Putamen (tissue), 1 donor: ENCODE measurements around the gene SHC3.

Source experiments
- DNase-seq: peaks from one replicate; pipeline ENCODE4 v3.0.0-alpha.2; 2016; ENCODE audit warnings: low spot score

SHC3 gene

GRCh38 chr9:89053301-89053700 is 125.3 kb downstream of the SHC3 start:
- DNase-seq = no peak

DNA sequence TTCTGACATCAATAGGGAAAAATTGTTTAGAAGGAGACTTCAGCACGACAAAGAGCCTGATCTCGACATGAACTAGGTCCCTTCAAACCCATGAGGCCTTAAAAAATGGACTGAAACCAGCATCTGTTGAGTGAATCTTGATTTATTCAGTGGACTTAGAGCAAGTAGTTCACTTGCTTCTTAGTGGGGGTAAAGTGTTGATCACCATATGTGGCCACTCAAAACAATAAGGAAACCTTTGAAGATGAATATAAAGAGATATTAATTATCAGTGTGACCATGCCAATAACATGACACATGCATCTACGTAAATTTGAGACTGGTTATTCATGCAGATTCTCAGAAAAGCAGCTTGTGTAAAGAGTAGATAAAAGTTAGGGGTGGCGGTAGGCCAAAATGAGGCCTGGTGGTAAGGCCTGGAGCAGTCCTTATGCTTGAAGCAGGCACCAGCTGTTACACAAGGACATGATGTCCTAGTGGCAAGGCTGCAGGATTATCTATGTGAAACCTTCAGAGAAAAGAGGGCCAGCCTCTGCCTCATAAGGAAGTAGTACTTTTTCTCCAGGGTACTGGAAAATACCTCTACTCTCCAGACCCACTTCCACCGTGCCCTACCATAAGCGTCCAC is 126.0 kb downstream of the SHC3 start:
- DNase-seq = no peak

GRCh38 chr9:89051421-89052025 is 127.1 kb downstream of the SHC3 start:
- no peak for DNase-seq

- DNase-seq = no peak
Observed at GRCh38 chr9:89049646-89050045, 129.0 kb downstream of the SHC3 start.

- no peak for DNase-seq
Observed at GRCh38 chr9:89048616-89049015, 130.0 kb downstream of the SHC3 start.

- no peak for DNase-seq
Observed at GRCh38 chr9:89047667-89048066, 131.0 kb downstream of the SHC3 start.

- DNase-seq = no peak
Observed at GRCh38 chr9:89046832-89047231, 131.8 kb downstream of the SHC3 start.

- DNase-seq = no peak
Observed at GRCh38 chr9:89044881-89045280, 133.7 kb downstream of the SHC3 start.

GRCh38 chr9:89044104-89044503 is 134.5 kb downstream of the SHC3 start:
- DNase-seq = no peak

DNA sequence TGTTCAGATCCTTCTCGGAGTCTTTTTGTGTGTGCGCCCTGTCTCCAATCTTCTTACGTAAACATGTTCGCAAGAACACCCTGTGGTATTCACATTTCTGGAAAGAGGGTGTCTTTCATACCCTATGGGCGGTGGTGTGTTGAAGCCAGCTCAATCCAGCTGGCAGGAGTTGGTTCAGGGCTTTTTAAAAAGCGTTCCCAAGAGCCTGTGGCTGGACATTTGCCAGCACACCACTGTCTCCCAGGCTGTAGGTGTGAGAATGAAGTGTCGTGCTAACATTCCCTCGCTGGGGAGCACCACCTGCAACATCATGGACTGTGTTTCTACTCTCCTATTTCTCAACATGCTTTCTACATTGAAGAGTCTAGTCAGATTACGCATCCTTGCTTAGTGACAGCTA is 135.6 kb downstream of the SHC3 start:
- no peak for DNase-seq

GRCh38 chr9:89039664-89040063 is 139.0 kb downstream of the SHC3 start:
- DNase-seq = no peak

DNA sequence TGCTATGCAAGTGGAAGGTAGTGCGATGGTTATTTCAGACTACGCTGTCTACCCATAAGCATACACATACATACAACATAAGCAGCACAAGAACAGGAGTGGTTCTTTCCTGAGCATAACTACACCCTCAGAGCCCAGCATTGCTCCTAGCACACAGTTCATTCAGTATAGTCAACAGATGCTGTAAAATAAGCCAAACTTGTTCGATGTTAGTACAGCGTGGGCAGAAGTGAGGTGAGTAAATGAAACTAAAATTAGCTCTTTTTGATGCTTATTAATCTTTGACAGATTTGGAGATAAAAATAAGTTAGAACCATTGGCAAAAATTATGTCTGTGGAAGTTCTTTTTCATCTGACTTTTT is 139.5 kb downstream of the SHC3 start:
- no peak for DNase-seq

GRCh38 chr9:89038382-89039103 is 140.1 kb downstream of the SHC3 start:
- peak; percentile 87 for DNase-seq

- DNase-seq = no peak
Observed at GRCh38 chr9:89037891-89038290, 140.7 kb downstream of the SHC3 start.

DNA sequence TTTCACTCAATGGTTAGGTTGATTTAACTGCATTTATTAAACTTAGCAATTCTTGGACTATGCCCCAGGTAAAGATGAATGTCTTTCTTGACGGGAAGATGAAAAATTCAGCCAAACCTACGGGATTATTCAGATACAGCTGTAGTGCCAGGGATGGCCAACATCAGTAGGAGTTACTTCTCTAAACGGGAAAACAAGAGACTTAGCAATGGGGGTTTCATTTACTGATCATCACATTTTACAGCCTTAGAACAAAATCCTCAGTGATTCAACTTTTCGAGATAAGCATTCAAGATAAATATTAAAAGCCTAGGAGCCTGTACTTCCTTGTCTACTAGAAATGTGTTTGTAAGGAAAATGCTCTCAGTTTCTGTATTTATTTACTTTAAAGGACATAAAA is 141.3 kb downstream of the SHC3 start:
- DNase-seq = no peak

DNA sequence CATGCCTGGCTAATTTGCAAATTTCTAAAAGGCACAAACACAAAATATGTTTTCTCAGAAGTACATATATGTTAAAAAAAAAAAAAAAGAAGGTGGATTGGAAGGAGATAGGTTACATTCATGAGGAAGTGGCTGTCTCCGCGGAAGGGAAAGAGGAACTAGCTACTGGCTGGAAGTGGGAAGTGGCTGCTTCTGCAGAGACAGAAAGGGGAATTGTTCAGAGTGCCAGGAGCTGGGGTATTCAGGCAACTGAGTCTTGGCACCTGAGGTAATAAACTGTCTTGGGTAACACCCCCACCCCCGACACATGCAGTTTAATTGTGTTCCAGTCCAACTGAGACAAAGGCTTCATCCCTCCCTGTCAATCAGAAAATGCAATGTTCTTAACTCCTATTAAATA is 141.7 kb downstream of the SHC3 start:
- DNase-seq = peak; percentile 30

- DNase-seq = no peak
Observed at GRCh38 chr9:89036383-89036782, 142.2 kb downstream of the SHC3 start.

- no peak for DNase-seq
Observed at GRCh38 chr9:89032661-89033060, 146.0 kb downstream of the SHC3 start.

GRCh38 chr9:89032173-89032572 is 146.4 kb downstream of the SHC3 start:
- DNase-seq = no peak

- DNase-seq = no peak
Observed at GRCh38 chr9:89029788-89030187, 148.8 kb downstream of the SHC3 start.

DNA sequence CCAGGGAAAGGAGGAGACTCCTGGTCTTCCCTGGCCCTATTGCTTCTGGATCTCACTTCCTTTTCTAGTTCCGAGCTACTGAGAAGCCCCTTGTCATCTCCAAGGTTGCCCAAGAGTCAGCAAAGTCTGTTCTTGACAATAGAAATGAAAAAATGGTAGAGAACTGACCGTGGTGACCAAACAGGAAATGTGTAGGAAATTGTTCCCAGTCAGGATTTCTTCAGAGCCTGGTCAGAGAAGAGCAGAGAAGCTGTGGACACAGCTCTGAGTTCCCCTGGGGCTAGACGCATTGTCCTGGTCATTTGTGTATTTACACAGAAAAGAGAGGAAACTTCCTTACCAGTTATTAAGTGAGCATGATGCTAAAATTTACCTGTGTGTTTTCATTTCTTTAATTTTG is 151.7 kb downstream of the SHC3 start:
- DNase-seq = no peak

DNA sequence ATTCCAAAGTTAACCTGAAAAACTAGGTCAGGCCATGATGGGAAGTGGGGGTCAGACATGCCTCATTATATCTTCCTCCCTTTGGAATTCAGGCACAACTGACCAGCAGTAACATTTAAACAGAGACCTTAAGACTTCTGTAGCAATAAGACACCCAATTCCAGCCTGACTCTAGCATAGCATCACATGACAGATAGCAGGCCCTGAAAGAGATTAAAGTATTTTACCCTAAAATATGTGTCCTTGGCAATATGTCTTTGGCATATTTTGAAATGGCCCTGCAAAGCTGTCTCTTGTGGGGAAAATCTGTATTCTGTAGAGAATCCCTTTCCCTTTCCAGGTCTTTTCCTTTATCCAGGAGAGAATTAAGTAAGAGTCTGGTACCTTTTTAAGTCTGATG is 153.1 kb downstream of the SHC3 start:
- no peak for DNase-seq

- no peak for DNase-seq
Observed at GRCh38 chr9:89024727-89025126, 153.9 kb downstream of the SHC3 start.

DNA sequence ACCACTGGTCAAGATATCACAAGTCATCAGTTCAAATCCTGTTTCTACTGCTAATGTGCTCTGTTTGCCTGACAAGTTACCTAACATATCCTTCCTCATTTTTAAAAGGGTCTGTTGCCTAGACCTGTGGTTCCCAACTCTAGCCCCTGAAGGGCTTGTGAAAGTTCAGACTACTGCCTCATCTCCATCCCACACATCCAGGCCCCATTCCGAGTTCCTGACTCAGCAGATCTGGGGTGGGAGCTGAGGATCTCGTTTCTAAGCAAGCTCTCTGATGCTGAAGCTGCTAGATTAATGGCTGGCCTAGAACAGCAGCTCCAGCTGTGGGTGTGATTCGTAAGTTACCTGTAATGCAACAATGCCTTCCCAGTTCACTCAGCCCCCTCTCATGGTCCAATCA is 154.9 kb downstream of the SHC3 start:
- no peak for DNase-seq
